Measurements from ENCODE around the gene NRG3. TPM values are rescaled to one million over a fixed set of nuclear protein-coding genes. Genes with fewer than 3 reads are reported as not detected.

The NRG3 gene
- total RNA-seq, 1 donor from 2014 or later, result 0.74 TPM

DNA sequence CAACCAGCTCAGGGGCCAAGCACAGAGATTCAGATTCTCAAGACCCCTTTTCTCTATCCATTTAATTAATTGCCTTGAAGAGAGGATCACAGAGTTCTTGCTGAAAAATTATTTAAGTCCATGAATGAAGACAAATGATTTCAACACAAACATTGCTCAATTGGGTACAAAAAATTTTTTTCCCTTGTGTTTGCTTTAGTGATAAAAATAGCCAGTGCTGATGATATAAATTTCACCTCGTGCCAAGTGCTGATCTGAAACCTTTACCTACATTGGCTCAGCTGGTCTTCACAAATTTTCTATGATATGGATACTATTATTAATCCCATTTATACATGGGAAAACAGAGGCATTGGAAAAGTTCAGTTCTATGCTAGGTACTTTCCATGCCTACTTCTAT lies 377.1 kb downstream of the NRG3 start:
- Mint-ChIP-seq H3K36me3 (no peaks in the 10 kb centered on the region), H3K27me3 (ENCODE audit: low read depth) (peaks cover 2% of the 10 kb centered on the region), H3K27ac (no peak overlapping the region), H3K4me3 (no peak overlapping the region), H3K4me1 (no peaks in the 10 kb centered on the region), H3K9me3 (no peaks in the 10 kb centered on the region)
- no peak for DNase-seq (ENCODE audit: low spot score in 2 of 2, unreplicated experiment in 2 of 2)
- no peak for TF ChIP-seq CTCF (IDR thresholded peaks at IDR 0.05; ENCODE audit: unreplicated experiment)

GRCh38 chr10:82254237-82254636 lies 379.2 kb downstream of the NRG3 start:
- Mint-ChIP-seq H3K36me3 (no peaks in the 10 kb centered on the region), H3K4me3 (no peak overlapping the region), H3K4me1 (no peaks in the 10 kb centered on the region), H3K27me3 (ENCODE audit: low read depth) (peaks cover 2% of the 10 kb centered on the region), H3K9me3 (no peaks in the 10 kb centered on the region), H3K27ac (no peak overlapping the region)
- DNase-seq (ENCODE audit: low spot score in 2 of 2, unreplicated experiment in 2 of 2), result no peak
- TF ChIP-seq CTCF (IDR thresholded peaks at IDR 0.05; ENCODE audit: unreplicated experiment), result no peak

- Mint-ChIP-seq H3K27me3 (ENCODE audit: low read depth) (peaks cover 2% of the 10 kb centered on the region), H3K9me3 (no peaks in the 10 kb centered on the region), H3K4me3 (no peak overlapping the region), H3K36me3 (no peaks in the 10 kb centered on the region), H3K4me1 (no peaks in the 10 kb centered on the region), H3K27ac (no peak overlapping the region)
- DNase-seq (ENCODE audit: low spot score in 2 of 2, unreplicated experiment in 2 of 2), result no peak
- TF ChIP-seq CTCF (IDR thresholded peaks at IDR 0.05; ENCODE audit: unreplicated experiment), result no peak
Observed at GRCh38 chr10:82256275-82256674, 381.3 kb downstream of the NRG3 start.

DNA sequence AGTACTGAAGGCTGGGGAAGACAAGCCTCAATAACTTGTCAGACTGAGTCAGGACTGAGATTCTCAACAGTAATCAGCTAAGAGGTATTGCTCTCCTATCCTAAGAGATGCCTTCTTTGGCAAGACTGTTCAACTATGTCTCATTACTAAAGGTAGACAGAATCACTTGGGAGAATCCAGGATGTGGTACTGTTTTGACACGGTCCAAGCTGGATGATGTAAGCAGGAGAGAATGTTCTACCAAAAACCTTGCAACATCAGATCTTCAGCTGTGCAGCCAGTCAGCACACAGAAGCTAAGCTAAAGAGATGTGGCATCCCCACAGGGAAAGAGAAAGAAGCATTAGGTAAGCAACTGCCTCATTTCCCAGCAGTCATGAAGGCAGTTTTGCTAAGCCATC lies 391.4 kb downstream of the NRG3 start:
- Mint-ChIP-seq H3K36me3 (no peaks in the 10 kb centered on the region), H3K27me3 (ENCODE audit: low read depth) (peaks cover 8% of the 10 kb centered on the region), H3K9me3 (no peaks in the 10 kb centered on the region), H3K4me3 (no peak overlapping the region), H3K4me1 (no peaks in the 10 kb centered on the region), H3K27ac (no peak overlapping the region)
- no peak for DNase-seq (ENCODE audit: low spot score in 2 of 2, unreplicated experiment in 2 of 2)
- no peak for TF ChIP-seq CTCF (IDR thresholded peaks at IDR 0.05; ENCODE audit: unreplicated experiment)

DNA sequence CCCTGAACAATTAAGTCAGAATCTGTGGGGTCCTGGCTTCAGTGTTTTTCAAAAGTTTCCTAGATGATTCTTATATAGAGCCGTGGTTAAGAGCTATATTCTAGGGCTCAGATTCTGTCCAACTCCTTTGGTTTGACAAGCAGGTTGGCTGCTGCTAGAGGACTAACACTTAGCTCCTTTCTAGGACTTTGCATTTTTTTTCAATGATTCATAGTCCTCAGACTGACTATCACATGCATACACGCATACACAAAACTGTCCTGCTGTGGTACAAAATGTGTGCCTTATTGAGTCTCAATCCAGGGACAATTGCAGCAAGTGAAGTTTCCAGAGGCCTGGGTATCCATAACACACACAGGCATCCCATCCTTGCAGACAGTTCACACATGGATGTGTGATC lies 392.0 kb downstream of the NRG3 start:
- no peak for DNase-seq (ENCODE audit: low spot score in 2 of 2, unreplicated experiment in 2 of 2)
- H3K27me3 Mint-ChIP-seq (ENCODE audit: low read depth), result peaks cover 10% of the 10 kb centered on the region
- H3K36me3 Mint-ChIP-seq, result no peaks in the 10 kb centered on the region
- TF ChIP-seq CTCF (IDR thresholded peaks at IDR 0.05; ENCODE audit: unreplicated experiment), result no peak
- no peaks in the 10 kb centered on the region for H3K4me1 Mint-ChIP-seq
- H3K4me3 Mint-ChIP-seq, result no peak overlapping the region
- H3K27ac Mint-ChIP-seq, result no peak overlapping the region
- H3K9me3 Mint-ChIP-seq, result no peaks in the 10 kb centered on the region

DNA sequence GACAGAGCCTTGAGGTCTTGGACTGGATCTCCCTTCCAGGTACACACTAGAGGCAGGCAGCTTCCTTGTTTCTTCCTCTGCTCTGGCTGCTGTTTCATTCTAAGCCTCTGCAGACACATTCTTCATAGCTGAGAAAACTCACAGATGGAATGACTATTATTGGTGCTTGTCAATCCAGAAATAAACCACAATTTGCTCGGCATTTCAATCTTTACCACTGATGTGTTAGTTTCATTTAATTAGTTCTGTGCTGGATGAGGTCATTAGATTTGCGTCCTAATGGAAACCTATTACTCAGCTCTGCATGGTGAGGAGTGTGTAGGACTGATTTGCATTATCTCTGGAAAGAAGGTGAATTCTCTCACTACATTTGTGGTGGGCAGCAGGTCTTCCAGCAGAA lies 392.5 kb downstream of the NRG3 start:
- H3K27ac Mint-ChIP-seq, result no peak overlapping the region
- no peak for DNase-seq (ENCODE audit: low spot score in 2 of 2, unreplicated experiment in 2 of 2)
- no peaks in the 10 kb centered on the region for H3K36me3 Mint-ChIP-seq
- H3K9me3 Mint-ChIP-seq, result no peaks in the 10 kb centered on the region
- peaks cover 15% of the 10 kb centered on the region for H3K27me3 Mint-ChIP-seq (ENCODE audit: low read depth)
- no peak for TF ChIP-seq CTCF (IDR thresholded peaks at IDR 0.05; ENCODE audit: unreplicated experiment)
- no peaks in the 10 kb centered on the region for H3K4me1 Mint-ChIP-seq
- no peak overlapping the region for H3K4me3 Mint-ChIP-seq

Measured in mesothelial cell of epicardium (in vitro differentiated cells).